ENCODE results near the gene FECH.

Gene FECH

DNA sequence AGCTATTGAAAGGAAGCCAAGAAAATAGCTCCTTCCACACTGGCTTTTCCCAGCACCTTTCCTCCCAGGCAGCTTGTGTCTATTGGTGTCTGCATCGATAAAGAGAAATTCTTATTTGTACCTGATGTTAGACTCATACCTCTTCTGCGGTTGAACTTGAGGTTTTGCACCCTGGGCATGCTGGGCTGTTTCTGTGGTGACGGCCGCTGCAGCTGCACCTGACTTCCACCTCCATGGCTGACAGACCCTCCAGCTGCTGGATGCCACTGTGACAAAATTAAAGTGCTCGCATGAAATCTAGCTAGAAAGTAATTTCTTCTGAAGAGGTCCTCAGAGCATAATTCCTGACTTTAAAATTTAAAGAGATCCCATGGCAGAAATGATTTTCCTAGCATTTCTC is 6.6 kb downstream of the FECH start:
- no peak for DNase-seq

DNA sequence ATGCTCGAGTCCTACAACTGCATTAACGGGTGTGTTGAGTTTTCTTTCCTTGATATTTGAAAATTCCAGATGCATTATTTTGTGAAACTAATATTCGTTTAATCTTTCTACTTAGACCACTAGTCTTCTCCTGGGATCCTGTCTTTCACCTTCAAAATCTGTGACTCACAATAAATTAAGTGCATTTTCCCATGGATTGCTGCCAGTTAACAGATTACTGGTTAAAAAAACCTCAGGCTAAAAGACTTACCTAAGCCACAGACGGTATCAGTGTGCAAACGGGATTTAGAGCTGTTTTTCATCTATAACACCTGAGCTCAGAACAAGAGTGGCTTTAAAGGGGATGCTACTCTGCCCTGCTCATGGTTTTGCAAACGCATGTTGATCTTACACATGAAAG is 10.2 kb downstream of the FECH start:
- no peak for DNase-seq

DNA sequence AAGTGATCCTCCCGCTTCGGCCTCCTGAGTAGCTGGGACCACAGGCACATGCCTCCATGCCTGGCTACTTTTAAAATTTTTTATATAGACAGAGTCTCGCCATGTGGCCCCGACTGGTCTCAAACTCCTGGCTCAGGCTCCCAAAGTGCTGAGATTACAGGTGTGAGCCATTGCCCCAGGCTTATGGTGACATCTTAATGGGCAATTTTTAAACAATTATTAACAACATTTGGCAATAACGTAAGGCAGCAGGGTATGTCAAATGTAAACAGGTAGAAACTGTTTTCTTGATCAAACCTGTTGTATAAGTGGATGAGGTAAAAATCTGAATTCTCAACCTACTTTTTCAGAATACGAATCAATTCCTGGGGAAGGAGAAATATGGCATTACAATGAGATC is 11.0 kb downstream of the FECH start:
- DNase-seq: no peak

DNA sequence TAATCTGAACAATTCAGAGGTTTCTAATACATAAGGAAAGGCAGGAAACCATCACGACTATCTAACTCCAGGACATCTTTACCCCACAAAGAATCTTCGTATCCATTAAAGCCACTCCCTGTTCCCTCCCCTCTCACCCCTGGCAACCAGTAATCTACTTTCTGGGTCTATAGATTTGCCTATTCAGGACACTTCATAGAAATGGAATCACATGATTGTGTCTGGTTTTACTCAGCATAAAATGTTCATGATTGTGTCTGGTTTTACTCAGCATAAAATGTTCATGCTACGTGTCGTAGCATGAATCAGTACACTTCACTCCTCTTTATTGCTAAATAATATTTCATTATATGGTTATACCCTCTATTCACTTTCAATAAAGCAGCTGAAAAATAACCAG is 11.6 kb downstream of the FECH start:
- no peak for DNase-seq

GRCh38 chr18:57570162-57570561 is 16.3 kb downstream of the FECH start:
- no peak for DNase-seq

GRCh38 chr18:57569133-57569532 is 17.4 kb downstream of the FECH start:
- no peak for DNase-seq

GRCh38 chr18:57561728-57562423 is 24.6 kb downstream of the FECH start:
- no peak for DNase-seq

GRCh38 chr18:57561261-57561660 is 25.2 kb downstream of the FECH start:
- no peak for DNase-seq

DNA sequence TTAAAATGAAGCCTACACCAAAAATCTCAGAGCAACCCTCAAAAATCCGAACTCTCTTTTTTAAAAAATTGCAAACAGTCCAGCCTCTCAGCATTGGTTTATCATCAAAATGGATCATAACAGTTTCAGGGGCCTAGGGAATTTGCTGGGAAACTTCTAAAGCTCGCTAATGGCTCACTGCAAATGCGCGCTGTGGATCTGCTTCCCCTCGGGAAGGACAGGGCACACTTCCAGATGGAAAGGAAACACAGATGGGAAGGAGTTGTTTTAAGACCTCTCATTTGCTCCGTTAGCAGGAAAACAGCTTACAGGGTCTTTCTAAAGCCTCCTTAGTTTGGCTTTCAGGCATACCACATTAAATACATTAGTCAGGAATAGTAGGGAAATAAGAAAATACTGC is 27.2 kb downstream of the FECH start:
- DNase-seq: no peak

- no peak for DNase-seq
Measured at GRCh38 chr18:57555134-57555533, 31.4 kb downstream of the FECH start.

GRCh38 chr18:57550510-57550909 is 36.0 kb downstream of the FECH start:
- no peak for DNase-seq

DNA sequence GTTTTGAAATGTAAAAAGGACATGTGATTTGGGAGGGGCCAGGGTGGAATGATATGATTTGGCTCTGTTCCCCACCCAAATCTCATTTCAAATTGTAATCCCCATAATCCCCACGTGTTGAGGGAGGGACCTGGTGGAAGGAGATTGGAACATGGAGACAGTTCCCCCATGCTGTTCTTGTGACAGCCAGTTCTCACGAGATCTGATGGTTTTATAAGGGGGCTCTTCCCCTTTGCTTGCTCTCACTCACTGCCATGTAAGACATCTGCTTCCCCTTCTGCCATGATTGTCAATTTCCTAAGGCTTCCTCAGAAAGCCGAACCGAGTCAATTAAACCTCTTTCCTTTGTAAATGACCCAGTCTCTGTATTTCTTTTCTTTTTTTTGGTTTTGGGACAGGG is 39.2 kb downstream of the FECH start:
- no peak for DNase-seq

GRCh38 chr18:57544936-57545660 is 41.4 kb downstream of the FECH start:
- DNase-seq: no peak

GRCh38 chr18:57543560-57543959 is 42.9 kb downstream of the FECH start:
- DNase-seq: no peak

DNA sequence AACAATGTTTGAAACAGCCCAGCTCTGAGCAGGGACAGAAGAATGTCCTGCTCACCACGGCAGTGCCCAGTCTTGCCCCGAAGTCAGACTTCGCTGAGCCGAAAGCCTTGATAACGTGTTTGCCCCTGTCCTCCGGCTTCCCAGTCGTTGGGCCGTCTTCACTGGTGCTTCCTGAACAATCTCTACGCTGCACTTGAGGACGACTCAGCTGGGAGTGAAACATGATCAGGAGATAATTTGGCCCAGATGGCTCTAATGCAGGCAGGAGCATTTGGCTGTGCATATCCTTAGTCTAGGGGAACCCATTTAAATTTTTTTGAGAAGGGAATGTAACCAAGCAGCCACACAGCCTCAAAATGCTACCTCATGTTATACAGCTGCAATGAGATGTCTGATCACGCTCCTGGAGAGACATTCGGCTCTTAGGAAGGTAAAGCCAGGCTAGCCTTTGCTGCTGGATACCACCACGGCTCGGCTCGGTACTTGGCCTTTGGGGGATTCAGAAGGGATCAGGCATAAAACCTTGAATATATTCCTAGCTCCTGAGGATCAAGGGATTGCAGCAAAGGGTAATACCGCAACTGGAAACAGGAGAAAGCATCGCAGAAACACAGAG is 43.6 kb downstream of the FECH start:
- DNase-seq: no peak

- no peak for DNase-seq
Measured at GRCh38 chr18:57542126-57542525, 44.4 kb downstream of the FECH start.

- DNase-seq: no peak
Measured at GRCh38 chr18:57539702-57540101, 46.8 kb downstream of the FECH start.

DNA sequence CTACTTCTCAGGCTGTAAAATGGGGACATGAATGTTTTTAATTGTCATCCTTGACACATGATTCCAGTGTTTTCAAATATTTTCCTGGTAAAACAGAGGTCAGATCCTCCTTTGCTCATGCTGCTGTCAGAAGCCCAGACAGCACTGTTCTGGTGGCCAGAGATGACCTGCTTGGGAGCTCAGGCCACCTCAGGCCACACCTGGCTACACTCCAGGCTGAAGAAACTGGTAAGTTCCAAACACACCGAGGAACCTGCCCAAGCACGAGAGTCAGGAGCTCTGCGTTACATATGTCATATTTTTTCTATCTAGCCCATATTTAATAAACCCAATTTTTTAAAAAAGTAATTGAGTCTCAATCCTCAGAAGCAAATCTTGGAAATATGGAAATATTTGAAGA is 47.9 kb downstream of the FECH start:
- DNase-seq: no peak

DNA sequence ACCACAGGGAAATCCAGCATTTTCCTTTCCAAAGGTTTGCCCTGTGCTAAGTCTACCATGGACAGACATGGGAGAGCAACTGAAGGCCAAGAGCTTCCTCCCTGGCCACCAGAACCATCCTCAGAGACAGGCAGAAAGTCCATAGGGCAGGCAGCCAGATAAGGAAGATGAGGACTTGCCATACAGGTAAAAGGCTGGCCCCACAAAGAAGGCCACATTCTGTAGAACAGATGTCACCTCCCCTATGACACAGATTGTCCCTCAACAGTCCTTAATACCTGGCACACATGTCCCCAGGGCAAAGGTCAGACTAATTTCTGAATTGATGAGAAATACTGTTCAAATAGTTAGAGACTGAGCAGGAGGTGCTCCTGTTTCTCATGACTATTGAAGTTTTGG is 52.0 kb downstream of the FECH start:
- no peak for DNase-seq

DNA sequence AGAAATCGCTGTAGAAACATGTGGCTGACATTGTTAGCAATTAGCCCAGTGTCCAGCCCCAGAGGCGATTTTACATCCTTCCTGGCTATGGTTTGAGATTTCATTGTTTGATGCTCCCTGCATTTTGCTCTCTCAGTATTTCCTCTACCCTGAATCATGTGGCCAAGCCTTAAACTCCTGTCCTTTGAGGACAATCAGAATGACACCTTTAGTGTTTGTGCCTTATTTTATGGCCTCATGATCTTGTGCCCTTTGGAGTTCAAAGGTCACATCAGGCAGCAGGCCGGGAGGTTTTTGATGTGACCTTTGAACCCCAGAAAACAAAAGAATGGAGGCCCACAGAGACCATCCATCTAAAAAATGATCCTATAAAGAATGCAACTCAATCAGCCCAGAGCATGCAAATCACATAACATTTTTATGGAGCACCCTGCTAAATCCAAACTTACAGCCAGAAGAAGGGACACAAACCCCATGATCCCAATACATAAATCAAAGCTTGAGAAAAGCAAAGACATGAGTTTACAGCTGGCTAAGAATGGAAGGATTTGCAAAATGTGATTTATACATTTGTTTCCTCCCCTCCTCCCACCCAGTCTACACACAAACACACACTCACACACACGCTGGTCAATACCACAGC is 52.5 kb downstream of the FECH start:
- no peak for DNase-seq

DNA sequence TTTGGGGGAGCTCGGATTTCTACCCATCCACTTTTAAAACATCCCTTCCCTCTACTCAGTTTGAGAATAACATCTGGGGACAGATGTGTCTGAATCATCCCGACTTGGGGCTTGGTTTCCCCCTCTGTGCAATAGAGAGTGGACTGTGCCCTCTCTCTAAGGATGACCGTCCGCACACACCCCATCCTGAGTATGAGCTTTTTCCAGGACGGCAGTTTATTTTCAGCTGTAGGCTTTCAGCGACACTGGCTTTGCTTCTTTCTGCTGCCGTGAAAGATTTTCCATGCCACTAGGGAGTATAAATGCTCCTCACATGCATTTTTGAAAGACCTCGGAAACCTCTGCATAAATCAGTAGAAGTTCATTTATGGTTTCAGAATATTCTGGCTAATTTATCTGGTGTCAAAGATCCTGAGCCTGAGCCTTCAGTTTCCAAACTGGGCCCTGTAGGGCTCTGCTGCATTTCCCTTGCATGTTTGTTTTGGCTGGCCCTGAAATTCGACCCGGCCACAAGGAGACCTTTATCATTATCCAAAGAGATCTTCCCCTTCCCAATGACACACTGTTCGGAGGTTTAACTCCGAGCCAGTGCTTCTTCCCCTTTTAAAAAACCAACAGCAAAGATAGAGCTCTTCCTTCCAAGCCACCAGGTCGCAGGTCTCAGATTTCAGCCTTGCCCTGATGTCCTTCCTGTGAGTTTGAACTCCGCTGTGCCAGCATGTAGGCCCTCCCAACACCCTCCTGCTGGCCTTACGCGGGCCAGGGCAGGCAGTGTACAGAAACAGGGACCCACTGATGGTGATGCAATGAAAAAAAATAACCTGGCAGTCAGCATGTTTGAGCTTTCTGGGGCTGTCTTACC is 53.3 kb downstream of the FECH start:
- no peak for DNase-seq

GRCh38 chr18:57529151-57529550 is 57.4 kb downstream of the FECH start:
- no peak for DNase-seq
